GM20431 (cell line): ENCODE data around the gene IFI27.

ENCODE experiments used
- in situ Hi-C: fragments of 300-500 bp; cut with MseI, MboI; formaldehyde crosslinking; loops from one replicate; pipeline ENCODE4 v1.15.0; 2020; ENCODE audit warnings: low sequenced_read_pairs; ENCODE audit not compliant: unreplicated experiment

Gene IFI27

GRCh38 chr14:94101748-94102147 lies 8.8 kb upstream of the IFI27 start:
- in situ Hi-C loops = no loop called here

DNA sequence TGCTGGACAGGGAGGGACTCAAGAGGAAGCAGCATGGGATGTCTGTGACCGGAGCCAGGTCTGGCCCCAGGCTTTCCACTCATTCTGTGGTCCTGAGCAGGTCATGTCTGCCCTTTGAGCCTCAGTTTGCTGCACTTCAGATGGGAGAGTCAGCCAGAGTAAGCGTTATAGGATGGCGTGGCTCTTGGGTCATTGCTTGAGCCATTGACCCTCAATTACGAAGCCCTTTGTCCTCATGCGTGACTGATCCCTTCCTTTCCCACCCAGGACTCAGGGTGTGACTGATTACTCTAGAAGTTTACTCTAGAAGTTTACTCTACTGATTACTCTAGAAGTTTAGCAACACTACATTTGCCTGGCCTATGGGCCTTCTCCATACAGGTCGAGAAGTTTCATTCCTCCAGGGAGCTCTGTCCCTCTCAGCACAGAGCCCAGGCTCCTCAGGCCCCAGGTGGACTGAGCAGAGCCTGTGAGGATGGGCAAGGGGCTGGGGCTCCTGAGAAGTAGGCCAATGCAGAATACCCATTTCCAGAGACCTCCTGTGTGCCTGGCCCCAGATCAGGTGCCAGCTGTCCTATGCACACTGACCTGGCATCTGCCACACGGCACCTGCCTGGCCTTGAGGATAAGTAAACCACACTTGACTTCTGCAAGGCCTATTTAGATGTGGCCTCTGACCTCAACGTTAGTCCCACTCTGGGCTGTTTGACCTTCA lies 7.6 kb upstream of the IFI27 start:
- in situ Hi-C loops = no loop called here

GRCh38 chr14:94103554-94104150 lies 6.9 kb upstream of the IFI27 start:
- in situ Hi-C loops = no loop called here

GRCh38 chr14:94104731-94105130 lies 5.8 kb upstream of the IFI27 start:
- in situ Hi-C loops = no loop called here

GRCh38 chr14:94109915-94110250 lies 653 bp upstream of the IFI27 start:
- in situ Hi-C loops = no loop called here

DNA sequence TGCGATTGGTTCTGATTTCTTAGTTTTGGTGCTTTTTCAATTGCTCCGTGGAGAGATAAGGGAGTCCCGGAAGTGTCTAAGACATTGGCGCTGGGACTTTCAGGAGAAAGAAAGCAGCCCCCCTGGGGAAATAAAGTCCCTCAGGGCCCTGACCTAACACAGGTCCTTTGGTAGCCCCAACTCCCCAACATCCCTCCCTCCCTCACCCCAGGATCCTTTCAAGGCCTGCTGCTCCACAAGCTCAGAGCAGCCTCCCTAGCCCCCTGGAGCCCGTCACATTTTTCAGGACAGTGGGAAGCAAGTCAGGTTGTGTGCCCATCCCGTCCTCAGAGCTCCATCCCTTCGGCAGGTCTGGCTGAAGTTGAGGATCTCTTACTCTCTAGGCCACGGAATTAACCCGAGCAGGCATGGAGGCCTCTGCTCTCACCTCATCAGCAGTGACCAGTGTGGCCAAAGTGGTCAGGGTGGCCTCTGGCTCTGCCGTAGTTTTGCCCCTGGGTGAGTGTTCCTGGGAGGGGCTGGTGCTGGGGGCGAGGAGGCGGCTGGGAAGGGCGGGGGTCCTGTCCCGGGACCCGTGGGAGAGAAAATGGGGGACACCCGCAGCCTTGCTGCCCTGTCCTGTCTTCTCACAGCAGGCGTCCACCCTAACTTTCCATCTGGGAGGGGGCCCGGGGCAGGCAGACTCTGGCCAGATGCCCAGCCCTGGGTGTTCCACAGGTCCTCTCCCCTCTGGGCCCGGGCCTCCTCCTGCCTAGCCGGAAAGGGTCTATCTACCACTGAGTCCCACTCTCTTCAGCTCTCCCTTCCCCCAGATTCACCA lies 950 bp downstream of the IFI27 start:
- in situ Hi-C loops = no loop called here

DNA sequence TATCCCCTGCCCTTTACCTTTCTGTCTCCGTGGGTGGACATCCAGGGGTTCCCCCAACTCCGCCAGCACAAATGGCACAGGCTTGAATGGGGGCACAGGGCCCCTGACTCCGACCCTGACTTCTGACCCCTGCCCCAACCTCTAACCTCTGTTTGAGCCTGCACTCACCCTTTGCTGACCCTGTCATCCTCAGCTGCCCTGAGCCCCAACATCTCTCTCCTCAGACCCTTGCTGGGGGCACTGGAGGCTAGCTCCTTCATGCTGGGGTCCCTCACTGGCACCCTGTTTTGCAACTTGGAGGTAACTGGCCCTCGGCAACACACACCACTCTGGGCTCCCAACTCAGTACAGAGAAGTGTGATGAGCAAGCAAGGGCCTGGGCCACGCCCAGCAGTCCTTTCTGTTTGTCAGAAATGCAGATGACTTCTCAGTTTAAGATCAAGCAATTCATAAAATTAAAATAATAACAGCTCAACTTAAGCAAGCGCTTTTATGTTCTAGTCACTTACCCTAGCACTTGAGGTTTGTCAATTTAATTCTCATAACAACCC lies 2.1 kb downstream of the IFI27 start:
- in situ Hi-C loops = no loop called here

DNA sequence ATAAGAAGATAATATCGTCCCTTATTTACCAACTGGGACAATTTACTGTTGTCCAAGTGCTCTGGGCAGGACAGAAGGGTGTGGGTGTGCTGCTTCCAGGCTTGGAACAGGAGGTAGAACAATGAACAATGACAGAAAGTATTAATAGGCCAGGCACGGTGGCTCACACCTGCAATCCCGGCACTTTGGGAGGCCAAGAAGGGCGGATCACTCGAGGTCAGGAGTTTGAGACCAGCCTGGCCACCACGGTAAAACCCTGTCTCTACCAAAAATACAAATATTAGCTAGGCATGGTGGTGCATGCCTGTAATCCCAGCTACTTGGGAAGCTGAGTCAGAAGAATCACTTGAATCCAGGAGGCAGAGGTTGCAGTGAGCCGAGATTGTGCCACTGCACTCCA lies 2.5 kb downstream of the IFI27 start:
- in situ Hi-C loops = no loop called here

- in situ Hi-C loops = no loop called here
Measured at GRCh38 chr14:94113490-94113889, 3.0 kb downstream of the IFI27 start.

DNA sequence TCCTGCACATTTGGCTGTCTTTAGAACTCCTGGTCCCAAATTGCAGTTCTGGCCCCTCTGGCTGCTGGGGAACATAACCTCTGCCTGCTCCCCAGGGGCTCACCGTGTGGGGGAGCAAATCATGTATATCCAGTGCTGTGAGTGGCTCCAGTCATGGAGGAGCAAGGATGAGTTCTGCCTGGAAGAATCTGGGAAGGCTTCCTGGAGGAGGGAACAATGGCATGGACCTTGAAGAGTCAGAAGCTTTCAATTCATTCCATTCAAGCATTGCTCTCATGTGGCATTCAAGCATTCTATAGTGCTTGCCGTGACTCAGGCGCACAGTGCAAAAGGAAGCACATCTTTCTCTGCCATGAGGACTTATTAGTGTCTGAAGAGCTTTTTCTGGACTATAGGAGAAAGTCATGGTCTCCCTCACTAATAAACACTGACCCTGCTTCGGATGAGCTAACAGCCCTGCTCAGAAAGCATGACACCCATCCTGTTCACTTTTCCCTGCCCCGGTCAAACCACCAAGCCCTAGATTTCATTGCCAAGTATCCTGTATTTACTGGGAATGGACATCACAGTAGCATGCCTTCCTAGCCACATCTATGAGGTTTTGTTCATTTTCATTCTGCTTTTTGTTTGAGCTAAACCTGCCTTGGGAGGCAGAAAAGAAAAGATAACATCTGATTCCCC lies 3.5 kb downstream of the IFI27 start:
- in situ Hi-C loops = no loop called here

GRCh38 chr14:94114589-94115057 lies 4.1 kb downstream of the IFI27 start:
- in situ Hi-C loops = no loop called here

GRCh38 chr14:94115058-94115591 lies 4.6 kb downstream of the IFI27 start:
- in situ Hi-C loops = no loop called here

GRCh38 chr14:94115631-94116030 lies 5.1 kb downstream of the IFI27 start:
- in situ Hi-C loops = no loop called here

- in situ Hi-C loops = no loop called here
Measured at GRCh38 chr14:94116701-94117100, 6.2 kb downstream of the IFI27 start.

DNA sequence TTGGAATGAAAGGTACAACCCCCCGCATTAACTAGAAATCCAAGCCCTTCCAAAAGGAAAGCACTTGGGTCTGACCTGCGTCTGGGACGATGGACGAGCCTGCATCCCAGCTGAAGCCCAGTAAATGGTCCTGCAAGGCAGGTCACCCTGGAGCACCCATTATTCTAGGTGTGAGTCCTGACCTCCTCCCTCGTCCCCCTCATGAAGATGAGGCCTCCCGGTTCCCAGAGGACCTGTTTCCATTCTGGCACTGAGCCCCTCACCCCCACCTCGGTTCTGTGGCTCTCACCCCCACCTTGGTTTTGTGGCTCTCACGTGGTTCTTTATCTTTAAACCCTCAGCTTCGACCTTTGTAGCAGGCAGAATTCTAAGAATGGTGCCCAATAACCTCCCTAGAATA lies 7.3 kb downstream of the IFI27 start:
- in situ Hi-C loops = no loop called here

DNA sequence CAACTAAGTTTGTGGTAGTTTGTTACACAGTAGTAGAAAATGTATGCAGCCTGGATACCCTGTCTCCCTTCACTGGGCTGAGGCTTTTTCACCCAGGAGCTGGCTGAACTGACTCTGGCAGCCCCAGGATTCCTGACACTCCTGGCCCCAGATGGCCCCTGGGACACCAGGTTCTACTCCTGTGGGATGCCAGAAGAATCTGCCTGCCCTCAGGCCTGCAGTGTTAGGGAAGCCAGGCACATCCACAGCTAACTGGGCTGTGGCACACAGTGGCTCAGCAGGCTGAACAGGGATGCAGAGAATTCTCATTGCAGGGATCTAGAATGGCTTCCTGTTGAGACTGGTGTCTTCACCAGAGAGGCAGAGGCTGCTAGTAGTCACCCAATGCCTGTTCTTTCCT lies 8.5 kb downstream of the IFI27 start:
- in situ Hi-C loops = no loop called here

GRCh38 chr14:94120667-94121340 lies 10.3 kb downstream of the IFI27 start:
- in situ Hi-C loops = no loop called here

DNA sequence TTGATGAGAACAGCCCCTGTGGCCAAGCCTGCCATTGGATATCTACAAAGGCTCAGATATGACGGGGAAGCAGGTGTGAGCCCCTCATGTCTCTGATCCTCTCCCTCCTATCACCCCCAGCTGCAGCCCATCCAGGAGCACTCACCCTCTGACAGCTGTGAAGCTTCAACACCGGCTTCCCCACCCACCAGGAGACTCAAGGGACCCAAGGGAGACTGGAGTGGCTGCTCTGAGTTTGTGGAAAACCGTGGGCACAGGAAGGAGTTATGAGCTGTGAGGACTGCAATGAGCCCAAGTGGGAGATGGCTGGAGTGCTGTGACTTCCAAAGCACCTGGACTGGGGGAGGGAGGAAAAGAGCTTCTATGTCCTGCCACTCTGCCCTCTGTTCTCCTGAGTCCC lies 10.9 kb downstream of the IFI27 start:
- in situ Hi-C loops = no loop called here

DNA sequence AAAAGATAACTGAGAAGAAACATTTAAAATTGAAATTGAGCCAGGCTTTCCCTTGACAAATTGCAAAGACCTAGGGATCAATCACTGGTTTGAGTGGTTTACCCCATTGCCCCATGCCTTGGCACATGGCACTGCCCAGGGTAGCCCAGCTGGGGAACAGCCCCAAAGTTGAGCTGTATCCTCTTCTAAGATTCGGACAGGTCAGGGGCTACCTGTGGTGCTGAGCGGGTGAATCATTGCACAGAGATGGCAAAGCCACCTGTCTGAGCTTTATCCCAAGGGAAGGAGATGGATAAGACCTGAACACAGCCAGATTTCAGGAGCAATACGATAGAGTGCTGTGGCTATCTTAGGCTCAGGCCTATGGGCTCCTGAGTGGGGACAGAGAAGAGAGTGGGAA lies 11.9 kb downstream of the IFI27 start:
- in situ Hi-C loops = no loop called here

- in situ Hi-C loops = no loop called here
Measured at GRCh38 chr14:94123296-94123695, 12.8 kb downstream of the IFI27 start.
